Endodermal cell (in vitro differentiated cells): ENCODE results near the gene C1orf21. TPM values are rescaled to one million over a fixed set of nuclear protein-coding genes. Genes with fewer than 3 reads are reported as not detected.

ENCODE experiments used
- DNase-seq: peaks from one replicate; pipeline ENCODE4 v3.0.0-alpha.2; 2017
- H3K27ac ChIP-seq: 2 replicates; pipeline ENCODE4 v1.5.1; 2013; ENCODE audit warnings: mild to moderate bottlenecking, low read depth, low read length, moderate library complexity
- H3K27me3 ChIP-seq: 2 replicates; pipeline ENCODE4 v1.6.1; 2013; ENCODE audit warnings: mild to moderate bottlenecking, low read length, moderate library complexity; ENCODE audit not compliant: insufficient read depth, control insufficient read depth, poor library complexity, severe bottlenecking
- H3K36me3 ChIP-seq: 2 replicates; pipeline ENCODE4 v1.7.0; 2013; ENCODE audit warnings: mild to moderate bottlenecking, low read length, moderate library complexity; ENCODE audit not compliant: control insufficient read depth, insufficient read depth
- H3K4me1 ChIP-seq: one replicate; pipeline ENCODE4 v1.7.0; 2013; ENCODE audit warnings: low read length; ENCODE audit not compliant: control insufficient read depth, insufficient read depth
- H3K4me3 ChIP-seq: 2 replicates; pipeline ENCODE4 v1.5.1; 2013; ENCODE audit warnings: mild to moderate bottlenecking, low read length, moderate library complexity
- H3K9ac ChIP-seq: 2 replicates; pipeline ENCODE4 v1.6.1; 2013; ENCODE audit warnings: mild to moderate bottlenecking, low read length, moderate library complexity; ENCODE audit not compliant: poor library complexity, severe bottlenecking; ENCODE audit errors: extremely low read depth
- H3K9me3 ChIP-seq: 2 replicates; pipeline ENCODE4 v1.6.1; 2013; ENCODE audit warnings: mild to moderate bottlenecking, low read length, moderate library complexity; ENCODE audit not compliant: control insufficient read depth
- H3K27ac Mint-ChIP-seq: 2 replicates; pipeline ENCODE4 v1.8.0; 2020; ENCODE audit warnings: mixed read lengths
- H3K27me3 Mint-ChIP-seq: 2 replicates; pipeline ENCODE4 v1.8.0; 2021; ENCODE audit warnings: mild to moderate bottlenecking, mixed read lengths; ENCODE audit not compliant: insufficient read depth
- H3K36me3 Mint-ChIP-seq: 2 replicates; pipeline ENCODE4 v1.8.0; 2020; ENCODE audit warnings: low read depth, mixed read lengths
- H3K4me1 Mint-ChIP-seq: 2 replicates; pipeline ENCODE4 v1.8.0; 2020; ENCODE audit warnings: mixed read lengths
- H3K4me3 Mint-ChIP-seq: 2 replicates; pipeline ENCODE4 v1.8.0; 2020; ENCODE audit warnings: mild to moderate bottlenecking, moderate library complexity, mixed read lengths
- H3K9me3 Mint-ChIP-seq: 2 replicates; pipeline ENCODE4 v1.8.0; 2020; ENCODE audit warnings: mild to moderate bottlenecking, mixed read lengths
- CTCF ChIP-seq: fragments of 200-600 bp; sonication (generic); conservative IDR thresholded peaks from 2 replicates; pipeline ENCODE4 v1.5.0; 2021; ENCODE audit warnings: antibody characterized with exemption, mild to moderate bottlenecking
- WGBS, 2 experiments: methylation state at CpG; one replicate each; pipeline versions ENCODE4 v1.1.5 to v1.1.7; 2013; ENCODE audit warnings: missing lambda C conversion rate in 2 of 2, mixed read lengths in 1 of 2; ENCODE audit not compliant: insufficient coverage in 1 of 2, insufficient read length in 1 of 2; 5-methylcytosine and 5-hydroxymethylcytosine counted together
- total RNA-seq, 2 donors: library from RNA; stranded (reverse); fragmentation: NEBNext Ultra II Directional in 1 of 2; extraction: Animal tissue kit (Norgen Biotek cat#: 25700) in 1 of 2; gene quantifications; 2 replicates in 1 of 2; 3 replicates in 1 of 2; pipeline ENCODE4 v1.2.1, GENCODE V29; 2021

Gene C1orf21
- total RNA-seq, 2 donors from 2014 or later = 9.1 to 10.2 TPM

DNA sequence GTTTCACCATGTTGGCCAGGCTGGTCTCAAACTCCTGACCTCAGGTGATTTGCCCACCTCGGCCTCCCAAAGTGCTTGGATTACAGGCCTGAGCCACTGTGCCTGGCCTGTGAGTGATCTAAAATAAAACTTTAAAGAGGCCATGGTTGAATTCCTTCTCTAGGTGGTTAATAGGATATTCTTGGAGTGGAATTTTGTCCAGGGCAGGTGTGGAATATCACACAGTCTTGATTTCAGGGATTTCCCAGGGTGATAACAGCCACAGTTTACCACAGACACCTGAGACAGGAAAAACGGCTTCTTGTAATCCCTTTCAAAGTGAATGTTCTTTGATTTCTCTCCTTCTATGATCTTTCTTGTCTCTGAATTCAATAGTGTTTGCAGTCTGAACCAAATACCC lies 32.1 kb upstream of the C1orf21 start:
- TF ChIP-seq CTCF = no peak
- H3K9me3 Mint-ChIP-seq = no peaks in the 10 kb centered on the region
- H3K27ac ChIP-seq = no peak overlapping the region

DNA sequence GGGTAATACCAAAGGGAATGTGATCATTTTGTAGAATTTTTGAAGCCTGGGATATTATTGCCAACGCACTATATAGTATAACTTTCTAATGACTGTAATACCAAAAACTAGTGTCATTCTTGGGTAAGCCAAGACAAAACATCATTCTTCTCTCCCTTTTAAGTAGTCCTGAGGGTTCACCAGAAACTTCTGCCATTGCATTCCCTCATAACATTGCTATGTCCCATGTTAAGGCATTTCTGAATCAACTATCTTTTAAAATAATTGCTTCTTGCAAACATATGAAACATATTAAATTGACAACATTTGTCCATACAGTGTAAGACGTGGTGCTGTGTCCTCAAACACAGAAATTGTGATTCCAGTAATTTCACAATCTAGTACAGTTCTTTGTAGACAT lies 29.9 kb upstream of the C1orf21 start:
- DNase-seq = no peak
- H3K4me1 Mint-ChIP-seq = peaks cover 19% of the 10 kb centered on the region
- no peak overlapping the region for H3K27ac Mint-ChIP-seq
- H3K4me3 ChIP-seq = no peak overlapping the region
- H3K9ac ChIP-seq = no peak overlapping the region
- H3K4me1 ChIP-seq = peaks cover 15% of the 10 kb centered on the region
- no peak overlapping the region for H3K4me3 Mint-ChIP-seq
- whole genome bisulfite sequencing, 2 experiments = 89 to 99% methylated on average over 1 to 2 of the region's 2 CpGs
- H3K27ac ChIP-seq = no peak overlapping the region
- H3K9me3 Mint-ChIP-seq = no peaks in the 10 kb centered on the region
- no peaks in the 10 kb centered on the region for H3K9me3 ChIP-seq
- no peak for TF ChIP-seq CTCF
- H3K27me3 ChIP-seq = no peaks in the 10 kb centered on the region
- no peaks in the 10 kb centered on the region for H3K36me3 ChIP-seq
- no peaks in the 10 kb centered on the region for H3K36me3 Mint-ChIP-seq
- H3K27me3 Mint-ChIP-seq = peaks cover 18% of the 10 kb centered on the region

More for the DNA sequence above, 32.1 kb upstream of the C1orf21 start:
- Mint-ChIP-seq H3K4me1 (peaks cover 24% of the 10 kb centered on the region), H3K27ac (no peak overlapping the region), H3K4me3 (no peak overlapping the region), H3K36me3 (no peaks in the 10 kb centered on the region), H3K27me3 (peaks cover 4% of the 10 kb centered on the region)
- 75 to 79% methylated on average over 2 of the region's 2 CpGs for WGBS, 2 experiments
- no peaks in the 10 kb centered on the region for H3K27me3 ChIP-seq
- no peaks in the 10 kb centered on the region for H3K9me3 ChIP-seq
- no peak for DNase-seq
- H3K9ac ChIP-seq = no peak overlapping the region
- H3K36me3 ChIP-seq = no peaks in the 10 kb centered on the region
- peaks cover 21% of the 10 kb centered on the region for H3K4me1 ChIP-seq
- no peak overlapping the region for H3K4me3 ChIP-seq

DNA sequence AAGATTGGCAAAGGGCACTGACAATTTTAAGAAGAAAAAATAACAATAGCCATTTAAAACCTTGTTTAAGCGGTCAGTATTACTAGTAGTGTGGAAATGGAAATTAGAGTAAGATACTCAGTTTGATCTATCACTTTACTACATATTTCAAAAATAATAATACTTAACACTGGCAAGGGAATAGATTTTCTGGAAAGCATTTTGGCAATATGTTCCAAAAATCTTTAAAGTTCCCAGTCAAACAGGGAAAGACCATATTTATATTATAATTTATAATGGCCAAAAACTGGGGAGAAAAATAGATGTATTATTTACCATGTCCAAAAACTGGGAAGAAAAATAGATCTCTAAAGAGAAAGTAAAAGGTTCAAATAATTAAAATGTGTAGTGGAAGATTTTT lies 28.6 kb upstream of the C1orf21 start:
- no peak for DNase-seq
- no peaks in the 10 kb centered on the region for H3K9me3 Mint-ChIP-seq
- WGBS, 2 experiments = 100% methylated on average over 1 of the region's 1 CpG; no CpG with 5 or more reads in 1 of the 2 experiments

More for the DNA sequence above, 28.6 kb upstream of the C1orf21 start:
- Histone ChIP-seq H3K9ac (no peak overlapping the region), H3K36me3 (no peaks in the 10 kb centered on the region), H3K27me3 (no peaks in the 10 kb centered on the region), H3K4me1 (peaks cover 6% of the 10 kb centered on the region), H3K27ac (no peak overlapping the region), H3K9me3 (no peaks in the 10 kb centered on the region), H3K4me3 (no peak overlapping the region)
- Mint-ChIP-seq H3K4me1 (peaks cover 9% of the 10 kb centered on the region), H3K27me3 (peaks cover 23% of the 10 kb centered on the region), H3K27ac (no peak overlapping the region), H3K36me3 (no peaks in the 10 kb centered on the region), H3K4me3 (no peak overlapping the region)
- TF ChIP-seq CTCF = no peak
